Measurements from ENCODE around the gene MCF2L. TPM values are rescaled to one million over a fixed set of nuclear protein-coding genes. Genes with fewer than 3 reads are reported as not detected.

Gene MCF2L
- total and polyA plus RNA-seq, 2 experiments from 2014 or later, result 4.8 to 25.6 TPM

DNA sequence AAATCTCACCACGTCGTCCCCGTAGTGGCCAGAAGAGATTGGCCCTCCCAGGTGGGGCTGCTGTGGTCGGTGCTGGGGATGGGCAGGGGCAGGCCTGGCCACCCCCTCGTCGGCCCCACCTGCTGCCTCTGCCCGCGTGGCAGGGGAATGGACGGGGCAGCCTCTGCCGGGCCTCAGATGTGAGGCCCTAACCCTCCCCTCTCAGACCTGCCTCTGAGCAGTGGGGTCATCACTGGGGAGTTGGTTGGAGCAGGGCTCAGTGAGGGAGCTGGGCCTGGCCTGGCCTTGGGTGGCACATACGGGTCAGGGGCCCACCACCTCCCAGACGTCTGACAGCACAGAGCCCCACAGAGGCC is 41.5 kb downstream of the MCF2L start (continued):
- TF ChIP-seq, protein P1, sequence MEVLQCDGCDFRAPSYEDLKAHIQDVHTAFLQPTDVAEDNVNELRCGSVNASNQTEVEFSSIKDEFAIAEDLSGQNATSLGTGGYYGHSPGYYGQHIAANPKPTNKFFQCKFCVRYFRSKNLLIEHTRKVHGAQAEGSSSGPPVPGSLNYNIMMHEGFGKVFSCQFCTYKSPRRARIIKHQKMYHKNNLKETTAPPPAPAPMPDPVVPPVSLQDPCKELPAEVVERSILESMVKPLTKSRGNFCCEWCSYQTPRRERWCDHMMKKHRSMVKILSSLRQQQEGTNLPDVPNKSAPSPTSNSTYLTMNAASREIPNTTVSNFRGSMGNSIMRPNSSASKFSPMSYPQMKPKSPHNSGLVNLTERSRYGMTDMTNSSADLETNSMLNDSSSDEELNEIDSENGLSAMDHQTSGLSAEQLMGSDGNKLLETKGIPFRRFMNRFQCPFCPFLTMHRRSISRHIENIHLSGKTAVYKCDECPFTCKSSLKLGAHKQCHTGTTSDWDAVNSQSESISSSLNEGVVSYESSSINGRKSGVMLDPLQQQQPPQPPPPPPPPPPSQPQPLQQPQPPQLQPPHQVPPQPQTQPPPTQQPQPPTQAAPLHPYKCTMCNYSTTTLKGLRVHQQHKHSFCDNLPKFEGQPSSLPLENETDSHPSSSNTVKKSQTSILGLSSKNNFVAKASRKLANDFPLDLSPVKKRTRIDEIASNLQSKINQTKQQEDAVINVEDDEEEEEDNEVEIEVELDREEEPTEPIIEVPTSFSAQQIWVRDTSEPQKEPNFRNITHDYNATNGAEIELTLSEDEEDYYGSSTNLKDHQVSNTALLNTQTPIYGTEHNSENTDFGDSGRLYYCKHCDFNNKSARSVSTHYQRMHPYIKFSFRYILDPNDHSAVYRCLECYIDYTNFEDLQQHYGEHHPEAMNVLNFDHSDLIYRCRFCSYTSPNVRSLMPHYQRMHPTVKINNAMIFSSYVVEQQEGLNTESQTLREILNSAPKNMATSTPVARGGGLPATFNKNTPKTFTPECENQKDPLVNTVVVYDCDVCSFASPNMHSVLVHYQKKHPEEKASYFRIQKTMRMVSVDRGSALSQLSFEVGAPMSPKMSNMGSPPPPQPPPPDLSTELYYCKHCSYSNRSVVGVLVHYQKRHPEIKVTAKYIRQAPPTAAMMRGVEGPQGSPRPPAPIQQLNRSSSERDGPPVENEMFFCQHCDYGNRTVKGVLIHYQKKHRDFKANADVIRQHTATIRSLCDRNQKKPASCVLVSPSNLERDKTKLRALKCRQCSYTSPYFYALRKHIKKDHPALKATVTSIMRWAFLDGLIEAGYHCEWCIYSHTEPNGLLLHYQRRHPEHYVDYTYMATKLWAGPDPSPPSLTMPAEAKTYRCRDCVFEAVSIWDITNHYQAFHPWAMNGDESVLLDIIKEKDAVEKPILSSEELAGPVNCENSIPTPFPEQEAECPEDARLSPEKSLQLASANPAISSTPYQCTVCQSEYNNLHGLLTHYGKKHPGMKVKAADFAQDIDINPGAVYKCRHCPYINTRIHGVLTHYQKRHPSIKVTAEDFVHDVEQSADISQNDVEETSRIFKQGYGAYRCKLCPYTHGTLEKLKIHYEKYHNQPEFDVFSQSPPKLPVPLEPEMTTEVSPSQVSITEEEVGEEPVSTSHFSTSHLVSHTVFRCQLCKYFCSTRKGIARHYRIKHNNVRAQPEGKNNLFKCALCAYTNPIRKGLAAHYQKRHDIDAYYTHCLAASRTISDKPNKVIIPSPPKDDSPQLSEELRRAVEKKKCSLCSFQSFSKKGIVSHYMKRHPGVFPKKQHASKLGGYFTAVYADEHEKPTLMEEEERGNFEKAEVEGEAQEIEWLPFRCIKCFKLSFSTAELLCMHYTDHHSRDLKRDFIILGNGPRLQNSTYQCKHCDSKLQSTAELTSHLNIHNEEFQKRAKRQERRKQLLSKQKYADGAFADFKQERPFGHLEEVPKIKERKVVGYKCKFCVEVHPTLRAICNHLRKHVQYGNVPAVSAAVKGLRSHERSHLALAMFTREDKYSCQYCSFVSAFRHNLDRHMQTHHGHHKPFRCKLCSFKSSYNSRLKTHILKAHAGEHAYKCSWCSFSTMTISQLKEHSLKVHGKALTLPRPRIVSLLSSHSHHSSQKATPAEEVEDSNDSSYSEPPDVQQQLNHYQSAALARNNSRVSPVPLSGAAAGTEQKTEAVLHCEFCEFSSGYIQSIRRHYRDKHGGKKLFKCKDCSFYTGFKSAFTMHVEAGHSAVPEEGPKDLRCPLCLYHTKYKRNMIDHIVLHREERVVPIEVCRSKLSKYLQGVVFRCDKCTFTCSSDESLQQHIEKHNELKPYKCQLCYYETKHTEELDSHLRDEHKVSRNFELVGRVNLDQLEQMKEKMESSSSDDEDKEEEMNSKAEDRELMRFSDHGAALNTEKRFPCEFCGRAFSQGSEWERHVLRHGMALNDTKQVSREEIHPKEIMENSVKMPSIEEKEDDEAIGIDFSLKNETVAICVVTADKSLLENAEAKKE (CRISPR knock-in tag; IDR thresholded peaks at IDR 0.05), result no peak
- TF ChIP-seq, protein P2, sequence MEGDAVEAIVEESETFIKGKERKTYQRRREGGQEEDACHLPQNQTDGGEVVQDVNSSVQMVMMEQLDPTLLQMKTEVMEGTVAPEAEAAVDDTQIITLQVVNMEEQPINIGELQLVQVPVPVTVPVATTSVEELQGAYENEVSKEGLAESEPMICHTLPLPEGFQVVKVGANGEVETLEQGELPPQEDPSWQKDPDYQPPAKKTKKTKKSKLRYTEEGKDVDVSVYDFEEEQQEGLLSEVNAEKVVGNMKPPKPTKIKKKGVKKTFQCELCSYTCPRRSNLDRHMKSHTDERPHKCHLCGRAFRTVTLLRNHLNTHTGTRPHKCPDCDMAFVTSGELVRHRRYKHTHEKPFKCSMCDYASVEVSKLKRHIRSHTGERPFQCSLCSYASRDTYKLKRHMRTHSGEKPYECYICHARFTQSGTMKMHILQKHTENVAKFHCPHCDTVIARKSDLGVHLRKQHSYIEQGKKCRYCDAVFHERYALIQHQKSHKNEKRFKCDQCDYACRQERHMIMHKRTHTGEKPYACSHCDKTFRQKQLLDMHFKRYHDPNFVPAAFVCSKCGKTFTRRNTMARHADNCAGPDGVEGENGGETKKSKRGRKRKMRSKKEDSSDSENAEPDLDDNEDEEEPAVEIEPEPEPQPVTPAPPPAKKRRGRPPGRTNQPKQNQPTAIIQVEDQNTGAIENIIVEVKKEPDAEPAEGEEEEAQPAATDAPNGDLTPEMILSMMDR (conservative IDR thresholded peaks at IDR 0.05; ENCODE audit: low read depth in 2 of 2), result no peak
- TF ChIP-seq, protein P3, sequence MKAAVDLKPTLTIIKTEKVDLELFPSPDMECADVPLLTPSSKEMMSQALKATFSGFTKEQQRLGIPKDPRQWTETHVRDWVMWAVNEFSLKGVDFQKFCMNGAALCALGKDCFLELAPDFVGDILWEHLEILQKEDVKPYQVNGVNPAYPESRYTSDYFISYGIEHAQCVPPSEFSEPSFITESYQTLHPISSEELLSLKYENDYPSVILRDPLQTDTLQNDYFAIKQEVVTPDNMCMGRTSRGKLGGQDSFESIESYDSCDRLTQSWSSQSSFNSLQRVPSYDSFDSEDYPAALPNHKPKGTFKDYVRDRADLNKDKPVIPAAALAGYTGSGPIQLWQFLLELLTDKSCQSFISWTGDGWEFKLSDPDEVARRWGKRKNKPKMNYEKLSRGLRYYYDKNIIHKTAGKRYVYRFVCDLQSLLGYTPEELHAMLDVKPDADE (IDR thresholded peaks at IDR 0.05), result no peak
- no peak for TF ChIP-seq ZNF114 (CRISPR knock-in tag; IDR thresholded peaks at IDR 0.05)
- TF ChIP-seq EZH2phosphoT487 (IDR thresholded peaks at IDR 0.05; ENCODE audit: unreplicated experiment), result no peak
- TF ChIP-seq EZH2 (IDR thresholded peaks at IDR 0.05; ENCODE audit: low read depth, unreplicated experiment), result no peak
- TF ChIP-seq NANOG (IDR thresholded peaks at IDR 0.05; ENCODE audit: borderline replicate concordance), result no peak
- TF ChIP-seq JUNB (IDR thresholded peaks at IDR 0.05; ENCODE audit: unreplicated experiment), result no peak
